CD4-positive, alpha-beta T cell (primary cell): Measurements from ENCODE around the gene DDX17. TPM values are rescaled to one million over a fixed set of nuclear protein-coding genes. Genes with fewer than 3 reads are reported as not detected.

Source experiments
- ATAC-seq: fragments of 200-7000 bp; cut with Tn5 transposase; one replicate; pipeline ENCODE4 v1.10.0; 2022; ENCODE audit warnings: mild to moderate bottlenecking; ENCODE audit not compliant: poor library complexity
- CTCF ChIA-PET: fragments of 350-600 bp; sonication (Branson Sonifier 250); formaldehyde crosslinking; loops from one replicate; lab custom pipeline; 2021; ENCODE audit warnings: antibody characterized with exemption, inconsistent platforms; lab: Charles Lee
- POLR2A ChIA-PET: fragments of 350-600 bp; sonication (Branson Sonifier 250); formaldehyde crosslinking; loops from one replicate; lab custom pipeline; 2021; ENCODE audit warnings: antibody characterized with exemption, inconsistent platforms; lab: Charles Lee
- DNase-seq, 14 experiments: peaks; one replicate each; pipeline ENCODE4 v3.0.0-alpha.2; 2013 to 2020; ENCODE audit warnings: mixed read lengths in 2 of 14
- H3K27ac ChIP-seq, 2 donors: one replicate each; pipeline versions ENCODE4 v1.5.1 to v1.7.0; 2013; ENCODE audit warnings: low read length in 2 of 2, low read depth in 1 of 2, mild to moderate bottlenecking in 1 of 2
- H3K27me3 ChIP-seq, 2 experiments: 1 replicate in 1 of 2; 2 replicates in 1 of 2; pipeline versions ENCODE4 v1.6.1 to v1.7.0; 2013; ENCODE audit warnings: low read length in 2 of 2, control low read depth in 1 of 2, mild to moderate bottlenecking in 1 of 2, moderate library complexity in 1 of 2; ENCODE audit not compliant: insufficient read depth in 2 of 2, control insufficient read depth in 1 of 2
- H3K36me3 ChIP-seq: one replicate; pipeline ENCODE4 v1.6.1; 2013; ENCODE audit warnings: low read length, control low read depth; ENCODE audit not compliant: insufficient read depth
- H3K4me1 ChIP-seq: one replicate; pipeline ENCODE4 v1.6.1; 2013; ENCODE audit warnings: low read length, control low read depth; ENCODE audit not compliant: insufficient read depth
- H3K4me3 ChIP-seq: one replicate; pipeline ENCODE4 v1.5.1; 2013; ENCODE audit warnings: mild to moderate bottlenecking, low read length, moderate library complexity
- H3K9me3 ChIP-seq, 2 experiments: 1 replicate in 1 of 2; 2 replicates in 1 of 2; pipeline versions ENCODE4 v1.6.1 to v1.7.0; 2013; ENCODE audit warnings: low read length in 2 of 2, mild to moderate bottlenecking in 2 of 2, control low read depth in 1 of 2, moderate library complexity in 1 of 2; ENCODE audit not compliant: control insufficient read depth in 1 of 2, insufficient read depth in 1 of 2
- H3K27ac Mint-ChIP-seq: one replicate; pipeline ENCODE4 v1.8.0; 2020; ENCODE audit warnings: mixed read lengths
- H3K27me3 Mint-ChIP-seq: one replicate; pipeline ENCODE4 v1.8.0; 2021; ENCODE audit warnings: mixed read lengths
- H3K36me3 Mint-ChIP-seq: one replicate; pipeline ENCODE4 v1.8.0; 2021; ENCODE audit warnings: low read depth, mixed read lengths
- H3K4me1 Mint-ChIP-seq: one replicate; pipeline ENCODE4 v1.8.0; 2021; ENCODE audit warnings: low read depth, mixed read lengths
- H3K4me3 Mint-ChIP-seq: one replicate; pipeline ENCODE4 v1.8.0; 2020; ENCODE audit warnings: mild to moderate bottlenecking, mixed read lengths
- H3K9me3 Mint-ChIP-seq: one replicate; pipeline ENCODE4 v1.8.0; 2020; ENCODE audit warnings: mixed read lengths
- CTCF ChIP-seq: fragments of 200-600 bp; IDR thresholded peaks from one replicate; pipeline ENCODE4 v1.8.0; 2022; ENCODE audit warnings: antibody characterized with exemption, mild to moderate bottlenecking
- intact Hi-C, 2 experiments: fragments of 100-400 bp; cut with DNase I in 1 of 2; cut with micrococcal nuclease in 1 of 2; formaldehyde crosslinking; loops; one replicate each; pipeline versions ENCODE4 v1.15.1 to v1.9.0; 2023 to 2025; cut with DNase I, micrococcal nuclease
- total RNA-seq, 174 experiments: library from RNA in 2 of 174; stranded (reverse) in 2 of 174; gene quantifications; one replicate each; pipeline ENCODE4 v1.2.3 and lab custom pipeline; 2021 to 2026

The DDX17 gene
- total RNA-seq, 2 experiments from 2014 or later: 454 to 462 TPM

DNA sequence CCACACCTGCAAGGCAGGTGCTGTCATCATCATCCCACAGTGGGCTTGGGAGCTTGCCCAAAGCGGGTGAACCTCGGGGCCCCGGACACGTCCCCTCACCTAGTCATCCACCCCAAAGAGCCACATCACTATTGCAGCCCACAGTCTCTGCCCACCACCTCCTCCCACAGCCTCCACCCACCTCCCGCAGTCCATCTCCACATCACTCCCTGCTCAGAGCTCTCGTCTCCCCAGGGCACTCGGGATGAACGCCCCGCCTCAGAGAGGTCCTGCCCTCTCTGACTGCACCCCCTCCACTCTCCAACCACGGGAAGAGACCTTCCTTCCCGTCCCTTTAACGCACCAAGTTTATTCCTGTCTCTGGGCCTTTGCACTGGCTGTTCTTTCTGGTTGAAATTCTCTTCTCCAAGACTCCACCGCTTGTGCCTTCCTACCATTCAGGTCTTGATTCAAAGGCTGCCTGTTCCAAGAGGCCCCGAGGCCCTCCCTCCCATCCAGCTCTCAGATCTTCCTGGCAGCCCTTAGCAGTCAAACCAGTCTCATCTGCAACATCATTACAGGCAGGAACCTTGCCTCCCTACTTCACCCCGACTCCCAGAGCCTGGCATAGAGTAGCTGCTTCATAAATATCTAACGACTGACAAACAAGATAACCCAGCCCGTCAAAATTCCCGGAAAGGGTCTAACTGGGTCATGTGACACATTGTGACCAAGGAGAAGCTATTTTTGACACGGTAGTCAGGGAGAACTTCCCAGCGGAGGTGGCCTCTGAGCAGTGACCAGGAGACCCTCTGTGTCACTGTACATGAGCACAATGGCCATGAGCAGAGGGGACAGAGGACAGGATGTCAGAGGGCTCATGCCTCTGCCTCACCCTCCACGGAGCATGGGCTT, 62.2 kb downstream of the DDX17 start:
- Histone ChIP-seq H3K4me1 (no peaks in the 10 kb centered on the region), H3K27me3 (peaks cover 0 to 3% of the 10 kb centered on the region in 2 experiments), H3K36me3 (no peaks in the 10 kb centered on the region), H3K9me3 (no peaks in the 10 kb centered on the region), H3K27ac (no peak overlapping the region), H3K4me3 (no peak overlapping the region)
- Mint-ChIP-seq H3K4me1 (no peaks in the 10 kb centered on the region), H3K36me3 (no peaks in the 10 kb centered on the region), H3K4me3 (no peak overlapping the region), H3K27ac (no peak overlapping the region), H3K9me3 (no peaks in the 10 kb centered on the region), H3K27me3 (peaks cover 9% of the 10 kb centered on the region)
- no peak for ATAC-seq
- ChIA-PET CTCF (no interaction called here), POLR2A (no interaction called here)
- no peak for DNase-seq
- TF ChIP-seq CTCF: no peak
- intact Hi-C loops: no loop called here

GRCh38 chr22:38442967-38443627, 63.0 kb downstream of the DDX17 start:
- ChIA-PET POLR2A (no interaction called here), CTCF (no interaction called here)
- H3K36me3 ChIP-seq: no peaks in the 10 kb centered on the region
- H3K9me3 ChIP-seq: no peaks in the 10 kb centered on the region
- Mint-ChIP-seq H3K36me3 (no peaks in the 10 kb centered on the region), H3K27me3 (peaks cover 9% of the 10 kb centered on the region), H3K9me3 (no peaks in the 10 kb centered on the region), H3K27ac (no peak overlapping the region), H3K4me3 (no peak overlapping the region), H3K4me1 (no peaks in the 10 kb centered on the region)
- no peak for TF ChIP-seq CTCF
- intact Hi-C loops: no loop called here
- H3K4me3 ChIP-seq: no peak overlapping the region
- no peak overlapping the region for H3K27ac ChIP-seq
- no peaks in the 10 kb centered on the region for H3K27me3 ChIP-seq
- no peaks in the 10 kb centered on the region for H3K4me1 ChIP-seq
- no peak for DNase-seq
- no peak for ATAC-seq

GRCh38 chr22:38441620-38442287, 64.4 kb downstream of the DDX17 start:
- Histone ChIP-seq H3K27me3 (no peaks in the 10 kb centered on the region), H3K4me1 (no peaks in the 10 kb centered on the region), H3K27ac (no peak overlapping the region), H3K9me3 (no peaks in the 10 kb centered on the region), H3K4me3 (no peak overlapping the region), H3K36me3 (no peaks in the 10 kb centered on the region)
- no peaks in the 10 kb centered on the region for H3K4me1 Mint-ChIP-seq
- H3K9me3 Mint-ChIP-seq: no peaks in the 10 kb centered on the region
- ChIA-PET CTCF (no interaction called here), POLR2A (no interaction called here)
- no peak for ATAC-seq
- no peaks in the 10 kb centered on the region for H3K36me3 Mint-ChIP-seq
- peaks cover 9% of the 10 kb centered on the region for H3K27me3 Mint-ChIP-seq
- DNase-seq: no peak
- H3K4me3 Mint-ChIP-seq: no peak overlapping the region
- intact Hi-C loops: no loop called here
- H3K27ac Mint-ChIP-seq: no peak overlapping the region
- no peak for TF ChIP-seq CTCF
